Thyroid gland (tissue), 4 donors: ENCODE measurements around the gene DCDC2.
A peak's percentile ranks its signal among the peaks of the same experiment; 100 is the strongest.

Source experiments
- CTCF ChIP-seq, 6 experiments: fragments of 200-600 bp in 3 of 6; fragments of 450-650 bp in 3 of 6; sonication (generic) in 3 of 6; IDR thresholded peaks; one replicate each; pipeline ENCODE4 v1.5.1; 2016 to 2019; ENCODE audit warnings: antibody characterized with exemption in 6 of 6, mild to moderate bottlenecking in 2 of 6, inconsistent platforms in 1 of 6, moderate library complexity in 1 of 6
- POLR2A ChIP-seq, 2 donors: fragments of 450-650 bp; IDR thresholded peaks; one replicate each; pipeline ENCODE4 v1.6.1; 2017; ENCODE audit warnings: antibody characterized with exemption in 2 of 2, mild to moderate bottlenecking in 2 of 2, moderate library complexity in 1 of 2

- TF ChIP-seq CTCF (IDR thresholded peaks at IDR 0.05) = no peak
- peak in 1 of 2 donors; percentile 94 for TF ChIP-seq POLR2A (IDR thresholded peaks at IDR 0.05)
Measured at GRCh38 chr6:24402697-24403500, 45.0 kb upstream of the DCDC2 start, which contains the start of gene MRS2.
